HCT116 (cell line): ENCODE measurements around the gene TMEM82. TPM values are rescaled to one million over a fixed set of nuclear protein-coding genes. Genes with fewer than 3 reads are reported as not detected.

ENCODE experiments used
- ATAC-seq: fragments of 200-7000 bp; cut with Tn5 transposase; 2 replicates; pipeline ENCODE4 v1.9.1; 2020; ENCODE audit warnings: mild to moderate bottlenecking, moderate library complexity
- BruUV-seq: library from RNA; stranded (reverse); fragments of 400-500 nt; replicated peaks from 2 replicates; lab custom pipeline; 2021; lab: Mats Ljungman, UMichigan
- CTCF ChIA-PET: fragments of 300-600 bp; sonication (Branson Sonifier 250); formaldehyde crosslinking; loops from one replicate; lab custom pipeline; 2021; ENCODE audit warnings: antibody characterized with exemption; lab: Charles Lee
- POLR2A ChIA-PET: fragments of 300-600, 350-600 bp; sonication (Branson Sonifier 250); formaldehyde crosslinking; loops from one replicate; lab custom pipeline; 2021; ENCODE audit warnings: antibody characterized with exemption; lab: Charles Lee
- RAD21 ChIA-PET, 2 experiments: fragments of 300-600 bp; sonication (Branson Sonifier 250); formaldehyde crosslinking; loops; one replicate each; lab custom pipeline; 2023; ENCODE audit warnings: low total read pairs in 2 of 2; ENCODE audit not compliant: uncharacterized antibody in 2 of 2, unreplicated experiment in 2 of 2, low non-redundant PET in 1 of 2; lab: Charles Lee
- DNase-seq: peaks from one replicate; pipeline ENCODE4 v3.0.0-alpha.2; 2010; ENCODE audit warnings: low read depth, low spot score
- H2AFZ ChIP-seq: fragments of 200-600 bp; shearing (Covaris generic), sonication (generic); 2 replicates; pipeline ENCODE4 v1.6.1; 2017; ENCODE audit warnings: low read depth, mixed run types, mixed read lengths, antibody characterized with exemption, low read length; ENCODE audit not compliant: poor library complexity, severe bottlenecking
- H3K27ac ChIP-seq: 2 replicates; pipeline ENCODE4 v1.5.1; 2012; ENCODE audit warnings: low read depth, low read length
- H3K27me3 ChIP-seq: fragments of 200-600 bp; sonication (generic); 2 replicates; pipeline ENCODE4 v1.6.1; 2016; ENCODE audit warnings: mixed run types, low read length, mixed read lengths; ENCODE audit not compliant: insufficient read depth
- H3K36me3 ChIP-seq, 2 experiments: fragments of 200-500 bp in 1 of 2; fragments of 200-600 bp in 1 of 2; sonication (Bioruptor generic) in 1 of 2; sonication (generic) in 1 of 2; 2 replicates each; pipeline versions ENCODE4 v1.5.1 to v1.6.1; 2014 to 2016; ENCODE audit warnings: low read length in 2 of 2, inconsistent platforms in 1 of 2, mixed read lengths in 1 of 2, mixed run types in 1 of 2; ENCODE audit not compliant: insufficient read depth in 2 of 2, control insufficient read depth in 1 of 2
- H3K4me1 ChIP-seq, 2 experiments: fragments of 200-600 bp in 1 of 2; sonication (generic) in 1 of 2; 2 replicates each; pipeline versions ENCODE4 v1.5.1 to v1.6.1; 2012 to 2017; ENCODE audit warnings: low read length in 2 of 2, inconsistent platforms in 1 of 2, mild to moderate bottlenecking in 1 of 2, mixed read lengths in 1 of 2, mixed run types in 1 of 2, moderate library complexity in 1 of 2; ENCODE audit not compliant: insufficient read depth in 2 of 2, control insufficient read depth in 1 of 2
- H3K4me2 ChIP-seq: fragments of 200-600 bp; sonication (generic); 2 replicates; pipeline ENCODE4 v1.6.1; 2017; ENCODE audit warnings: mixed run types, low read length, mixed read lengths
- H3K4me3 ChIP-seq, 2 experiments: fragments of 200-600 bp in 1 of 2; sonication (generic) in 1 of 2; replicated peaks in 1 of 2; 2 replicates each; pipeline ENCODE4 v1.5.1; 2011 to 2016; ENCODE audit warnings: low read length in 2 of 2, control low read depth in 1 of 2, low read depth in 1 of 2, mild to moderate bottlenecking in 1 of 2, mixed read lengths in 1 of 2, mixed run types in 1 of 2
- H3K79me2 ChIP-seq: fragments of 200-600 bp; sonication (generic); 2 replicates; pipeline ENCODE4 v1.6.1; 2017; ENCODE audit warnings: mild to moderate bottlenecking, mixed run types, low read length, moderate library complexity, mixed read lengths; ENCODE audit not compliant: insufficient read depth
- H3K9ac ChIP-seq: fragments of 200-600 bp; sonication (generic); 2 replicates; pipeline ENCODE4 v1.6.1; 2016; ENCODE audit warnings: low read length, mixed read lengths
- H3K9me2 ChIP-seq: fragments of 200-600 bp; sonication (generic), shearing (Covaris generic); 2 replicates; pipeline ENCODE4 v1.6.1; 2017; ENCODE audit warnings: mixed run types, mild to moderate bottlenecking, moderate library complexity; ENCODE audit not compliant: insufficient read depth
- H3K9me3 ChIP-seq, 2 experiments: fragments of 200-500 bp in 1 of 2; fragments of 200-600 bp in 1 of 2; sonication (Bioruptor generic) in 1 of 2; sonication (generic) in 1 of 2; 2 replicates each; pipeline ENCODE4 v1.6.1; 2014 to 2017; ENCODE audit warnings: low read length in 2 of 2, mixed read lengths in 2 of 2, inconsistent platforms in 1 of 2, low read depth in 1 of 2, mild to moderate bottlenecking in 1 of 2, mixed run types in 1 of 2, moderate library complexity in 1 of 2; ENCODE audit not compliant: control insufficient read depth in 1 of 2, insufficient read depth in 1 of 2
- H4K20me1 ChIP-seq: fragments of 200-600 bp; sonication (generic), shearing (Covaris generic); 2 replicates; pipeline ENCODE4 v1.6.1; 2017; ENCODE audit warnings: mixed run types, mild to moderate bottlenecking, moderate library complexity; ENCODE audit not compliant: insufficient read depth
- ATF3 ChIP-seq: IDR thresholded peaks from 2 replicates; pipeline ENCODE4 v1.6.1; 2012
- EZH2 ChIP-seq: fragments of 200-600 bp; sonication (generic); IDR thresholded peaks from 2 replicates; pipeline ENCODE4 v1.6.1; 2017; ENCODE audit warnings: antibody characterized with exemption, mixed run types
- EZH2phosphoT487 ChIP-seq: fragments of 200-600 bp; IDR thresholded peaks from 2 replicates; pipeline ENCODE4 v1.6.1; 2018; ENCODE audit warnings: antibody characterized with exemption, borderline replicate concordance
- MAX ChIP-seq: IDR thresholded peaks from 2 replicates; pipeline ENCODE4 v1.6.1; 2012
- POLR2AphosphoS5 ChIP-seq: IDR thresholded peaks from 2 replicates; pipeline ENCODE4 v1.6.1; 2011; ENCODE audit warnings: mild to moderate bottlenecking, low read depth, low read length, moderate library complexity
- RAD21 ChIP-seq: IDR thresholded peaks from 2 replicates; pipeline ENCODE4 v1.6.1; 2012; ENCODE audit warnings: low read depth, mild to moderate bottlenecking
- REST ChIP-seq: IDR thresholded peaks from 2 replicates; pipeline ENCODE4 v1.6.1; 2012; ENCODE audit warnings: low read depth
- SIN3A ChIP-seq: IDR thresholded peaks from 2 replicates; pipeline ENCODE4 v1.6.1; 2012; ENCODE audit warnings: low read depth
- SP1 ChIP-seq: IDR thresholded peaks from 2 replicates; pipeline ENCODE4 v1.6.1; 2012; ENCODE audit warnings: low read depth
- SRF ChIP-seq: IDR thresholded peaks from 2 replicates; pipeline ENCODE4 v1.6.1; 2012; ENCODE audit warnings: low read depth
- TCF7L2 ChIP-seq: IDR thresholded peaks from 2 replicates; pipeline ENCODE4 v1.7.0; 2011; ENCODE audit warnings: borderline replicate concordance, inconsistent platforms; ENCODE audit not compliant: insufficient read depth, insufficient read length; ENCODE audit errors: extremely low read depth
- YY1 ChIP-seq: IDR thresholded peaks from 2 replicates; pipeline ENCODE4 v1.6.1; 2011; ENCODE audit warnings: low read length, low read depth, moderate library complexity, mild to moderate bottlenecking; ENCODE audit not compliant: insufficient replicate concordance; ENCODE audit errors: extremely low read depth
- ZNF274 ChIP-seq: fragments of 200-500 bp; sonication (Bioruptor generic); IDR thresholded peaks from 2 replicates; pipeline ENCODE4 v1.6.1; 2014; ENCODE audit warnings: mild to moderate bottlenecking, low read depth, low read length, inconsistent platforms
- intact Hi-C: fragments of 100-400 bp; cut with micrococcal nuclease; formaldehyde crosslinking; loops from 2 replicates; pipeline ENCODE4 v1.10.0; 2022
- total RNA-seq: library from RNA; stranded (reverse); gene quantifications from one replicate; pipeline ENCODE4 v1.2.1, GENCODE V29; 2021; ENCODE audit not compliant: unreplicated experiment

TMEM82 gene
- total RNA-seq, 1 experiment from 2014 or later, result not detected

GRCh38 chr1:15744122-15744679, 1.9 kb downstream of the TMEM82 start:
- CTCF ChIA-PET, result no interaction called here

GRCh38 chr1:15747378-15747777, 5.1 kb downstream of the TMEM82 start:
- Histone ChIP-seq H2AFZ (no peak overlapping the region), H3K27ac (no peak overlapping the region), H3K9me2 (no peaks in the 10 kb centered on the region), H3K27me3 (no peaks in the 10 kb centered on the region), H3K4me2 (no peak overlapping the region), H3K9ac (no peak overlapping the region), H3K4me3 (no peak overlapping the region), H3K79me2 (no peaks in the 10 kb centered on the region), H3K4me1 (peaks cover 0 to 2% of the 10 kb centered on the region in 2 experiments; a peak in 2 of 4 replicates), H3K9me3 (no peaks in the 10 kb centered on the region), H4K20me1 (no peaks in the 10 kb centered on the region), H3K36me3 (no peaks in the 10 kb centered on the region)
- ATAC-seq, result no peak
- CTCF ChIA-PET, result no interaction called here
- intact Hi-C loops, result no loop called here
- POLR2A ChIA-PET, result no interaction called here
- DNase-seq, result no peak
- RAD21 ChIA-PET, result no interaction called here
- BruUV-seq, result no TSS peak
- no peak for TF ChIP-seq EZH2phosphoT487
- TF ChIP-seq ZNF274, result no peak
- TF ChIP-seq RAD21, result no peak
- TF ChIP-seq MAX, result no peak
- TF ChIP-seq REST, result no peak
- TF ChIP-seq SP1, result no peak
- TF ChIP-seq YY1, result no peak
- TF ChIP-seq POLR2AphosphoS5, result no peak
- no peak for TF ChIP-seq EZH2

More at GRCh38 chr1:15744122-15744679, 1.9 kb downstream of the TMEM82 start:
- intact Hi-C loops, result no loop called here
- Histone ChIP-seq H2AFZ (no peak overlapping the region), H3K27me3 (no peaks in the 10 kb centered on the region), H3K9ac (no peak overlapping the region), H3K79me2 (no peaks in the 10 kb centered on the region), H3K9me2 (no peaks in the 10 kb centered on the region), H3K27ac (no peak overlapping the region), H3K4me2 (no peak overlapping the region), H4K20me1 (no peaks in the 10 kb centered on the region), H3K4me1 (peaks cover 3 to 10% of the 10 kb centered on the region in 2 experiments; a peak in 3 of 4 replicates), H3K9me3 (no peaks in the 10 kb centered on the region), H3K36me3 (no peaks in the 10 kb centered on the region), H3K4me3 (no peak overlapping the region)
- no peak for ATAC-seq
- TF ChIP-seq SRF (no peak), MAX (no peak), RAD21 (no peak), TCF7L2 (no peak), ATF3 (no peak), SIN3A (no peak)
- DNase-seq, result no peak
- BruUV-seq, result no TSS peak
- RAD21 ChIA-PET, result no interaction called here
- POLR2A ChIA-PET, result interaction anchor here (0.7 kb wide), 1 partner anchor 16 kb away, joined by 3 read pairs; no protein-coding TSS in a partner anchor
